Activated effector memory CD4-positive, alpha-beta T cell treated with Interleukin-2 at 50 U/mL for 16 hours (primary cell): ENCODE data around the gene PIP.
"Not testable (repeated sequence)": the region's sequence is repeated elsewhere in the genome, so short reads cannot be mapped to it uniquely, and the experiment has no call there.

Experiments
- DNase-seq: peaks from one replicate; pipeline ENCODE4 v3.0.0-alpha.2; 2020

The PIP gene

DNA sequence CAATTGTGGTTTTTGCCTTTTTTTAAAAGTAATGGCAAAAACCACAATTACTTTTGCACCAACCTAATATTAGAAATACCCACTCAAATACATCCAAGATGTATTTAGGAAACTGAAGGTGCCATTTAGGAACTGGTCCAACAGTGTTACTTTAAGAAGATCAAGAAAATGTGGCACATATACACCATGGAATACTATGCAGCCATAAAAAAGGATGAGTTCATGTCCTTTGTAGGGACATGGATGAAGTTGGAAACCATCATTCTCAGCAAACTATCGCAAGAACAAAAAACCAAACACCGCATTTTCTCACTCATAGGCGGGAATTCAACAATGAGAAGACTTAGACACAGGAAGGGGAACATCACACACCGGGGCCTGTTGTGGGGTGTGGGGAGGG, 48.9 kb downstream of the PIP start:
- DNase-seq, result not testable (repeated sequence)

DNA sequence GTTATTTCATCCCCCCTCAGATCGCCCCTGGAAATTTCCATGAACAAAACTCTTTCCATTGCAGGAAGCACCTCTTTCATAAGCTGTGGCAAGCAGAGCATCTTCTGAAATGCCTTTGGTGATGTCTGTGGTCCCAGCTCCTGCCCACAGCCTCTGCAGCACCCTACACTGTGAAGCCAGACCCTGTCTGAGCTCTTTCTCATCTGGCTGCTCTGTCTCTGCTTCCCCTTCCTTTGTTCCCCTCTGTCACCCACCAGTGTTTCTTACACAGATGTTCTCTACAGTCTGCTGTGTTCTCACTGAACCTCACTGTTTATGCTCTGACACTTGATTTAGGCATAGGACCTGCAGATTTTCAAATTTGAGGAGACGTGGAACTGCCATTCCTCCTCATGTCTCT, 49.5 kb downstream of the PIP start:
- DNase-seq, result no peak

DNA sequence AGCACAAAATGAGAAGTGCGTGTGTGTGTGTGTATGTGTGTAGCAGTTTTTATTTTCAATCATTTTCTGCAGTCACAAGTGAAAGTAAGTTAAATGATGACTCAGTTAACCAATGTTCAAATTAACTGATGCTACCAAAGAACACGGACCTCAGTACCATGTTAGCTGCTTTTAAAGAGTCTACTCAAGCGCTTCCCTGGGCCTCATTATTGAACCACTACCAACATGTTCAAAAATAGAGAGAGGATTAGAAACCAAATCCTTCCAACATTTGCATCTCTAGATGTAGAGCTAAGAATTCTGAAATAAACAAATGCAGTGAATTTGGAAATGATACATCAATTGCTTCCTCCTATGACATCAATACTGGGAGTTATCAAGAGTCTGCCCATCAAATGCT, 51.1 kb downstream of the PIP start, which contains the start of gene TAS2R39:
TSS of gene TAS2R39 (plus strand) at position 396 of the 400 bp plus-strand sequence. CDS start at position 396, 0 bp downstream.
- DNase-seq, result no peak

DNA sequence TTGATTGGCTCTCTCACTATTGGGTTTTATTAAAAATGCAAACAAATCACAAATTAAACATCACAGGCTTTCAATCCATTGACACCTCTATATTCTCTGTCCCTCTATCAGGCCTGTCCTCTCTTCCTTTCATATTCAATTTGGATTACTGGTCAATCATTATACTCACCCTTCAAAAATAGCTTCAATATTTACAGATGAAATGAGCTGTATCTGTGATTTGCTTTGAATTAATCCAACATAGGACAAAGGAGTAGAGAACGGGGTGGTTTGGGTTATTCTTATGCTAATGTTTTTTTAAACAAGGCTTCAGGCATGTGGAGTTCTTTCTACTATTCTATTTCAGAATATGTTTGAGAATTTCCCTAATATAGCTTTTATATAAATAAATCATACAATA, 53.7 kb downstream of the PIP start:
- no peak for DNase-seq

DNA sequence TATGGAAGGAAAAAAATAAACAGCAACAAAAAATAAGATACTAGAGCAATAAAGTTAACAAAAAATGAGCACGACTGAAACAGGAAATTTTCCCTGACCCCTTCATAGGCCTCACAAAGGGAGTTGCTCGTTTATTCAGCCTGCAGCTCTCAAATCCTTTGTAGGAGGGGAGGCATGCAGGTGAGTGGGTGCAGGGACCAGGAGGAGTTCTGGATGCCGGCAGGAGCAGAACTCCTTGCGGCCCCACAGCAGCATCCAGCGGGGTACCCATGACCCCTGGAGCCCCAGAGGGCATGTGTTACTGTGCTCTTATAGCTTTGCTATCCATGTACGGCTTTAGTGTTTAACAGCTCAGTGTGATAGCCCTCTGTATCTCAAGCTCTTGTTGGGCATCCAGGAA, 57.1 kb downstream of the PIP start:
- DNase-seq, result no peak
